Erythroblast (primary cell): Measurements from ENCODE around the gene ACTR5.

Experiments used
- GATA1 ChIP-seq: IDR thresholded peaks from 2 replicates; pipeline ENCODE4 v1.6.1; 2011; ENCODE audit warnings: low read depth, mild to moderate bottlenecking, control low read depth, low read length, moderate library complexity
- POLR2A ChIP-seq: IDR thresholded peaks from 2 replicates; pipeline ENCODE4 v1.6.1; 2011; ENCODE audit warnings: mild to moderate bottlenecking, low read length

GRCh38 chr20:38769376-38770295, 21.4 kb downstream of the ACTR5 start:
- TF ChIP-seq POLR2A (no peak), GATA1 (no peak)
